Smooth muscle cell (in vitro differentiated cells): ENCODE results near the gene RAD51B. TPM values are rescaled to one million over a fixed set of nuclear protein-coding genes. Genes with fewer than 3 reads are reported as not detected.

ENCODE experiments used
- DNase-seq: peaks from one replicate; lab custom pipeline; 2025; ENCODE audit not compliant: unreplicated experiment; lab: John Stamatoyannopoulos, UW
- H2AFZ ChIP-seq: fragments of 200-600 bp; sonication (generic); 2 replicates; pipeline ENCODE4 v1.6.0; 2016; ENCODE audit warnings: antibody characterized with exemption, low read depth, mild to moderate bottlenecking
- H3F3A ChIP-seq: fragments of 200-600 bp; sonication (generic); 2 replicates; pipeline ENCODE4 v1.6.0; 2017; ENCODE audit warnings: antibody characterized with exemption, low read depth
- H3K27ac ChIP-seq: fragments of 200-600 bp; sonication (generic); 2 replicates; pipeline ENCODE4 v1.5.1; 2016; ENCODE audit warnings: low read depth, mild to moderate bottlenecking
- H3K27me3 ChIP-seq: fragments of 200-600 bp; sonication (generic); 2 replicates; pipeline ENCODE4 v1.6.1; 2016; ENCODE audit warnings: low read depth, mild to moderate bottlenecking
- H3K36me3 ChIP-seq: fragments of 200-600 bp; sonication (generic); 2 replicates; pipeline ENCODE4 v1.5.1; 2016; ENCODE audit warnings: low read depth
- H3K4me1 ChIP-seq: fragments of 200-600 bp; sonication (generic); 2 replicates; pipeline ENCODE4 v1.5.1; 2016; ENCODE audit warnings: low read depth
- H3K4me2 ChIP-seq: fragments of 200-600 bp; sonication (generic); 2 replicates; pipeline ENCODE4 v1.6.0; 2016; ENCODE audit warnings: mild to moderate bottlenecking
- H3K4me3 ChIP-seq: fragments of 200-600 bp; sonication (generic); 2 replicates; pipeline ENCODE4 v1.5.1; 2016; ENCODE audit warnings: mild to moderate bottlenecking
- H3K79me2 ChIP-seq: fragments of 200-600 bp; sonication (generic); 2 replicates; pipeline ENCODE4 v1.6.0; 2016; ENCODE audit warnings: low read depth, mild to moderate bottlenecking
- H3K9ac ChIP-seq: fragments of 200-600 bp; sonication (generic); 2 replicates; pipeline ENCODE4 v1.6.0; 2016; ENCODE audit warnings: low read depth
- H3K9me3 ChIP-seq: fragments of 200-600 bp; sonication (generic); replicated peaks from 2 replicates; pipeline ENCODE4 v1.5.1; 2016; ENCODE audit warnings: low read depth
- H4K20me1 ChIP-seq: fragments of 200-600 bp; sonication (generic); 2 replicates; pipeline ENCODE4 v1.6.0; 2016; ENCODE audit warnings: low read depth
- WGBS: methylation state at CpG from one replicate; pipeline ENCODE4 v1.1.7; 2016; ENCODE audit warnings: low lambda C conversion rate; 5-methylcytosine and 5-hydroxymethylcytosine counted together
- polyA plus RNA-seq: library from polyadenylated mRNA; unstranded; fragments of >200 nt; fragmentation: Nextera tagmentation; extraction: Ambion mirVana; gene quantifications from 2 replicates; pipeline ENCODE4 v1.2.1, GENCODE V29; 2016
- total RNA-seq: library from RNA; depleted of rRNA; stranded (reverse); fragments of >200 nt; gene quantifications from 2 replicates; pipeline ENCODE4 v1.2.3, GENCODE V29; 2014
- TF ChIP-seq, protein P1 (sequence below): fragments of 200-600 bp; sonication (generic); IDR thresholded peaks from 2 replicates; pipeline ENCODE4 v1.5.1; 2017; ENCODE audit warnings: borderline replicate concordance, mild to moderate bottlenecking, antibody characterized with exemption; ENCODE audit not compliant: insufficient read depth, poor library complexity, severe bottlenecking

The RAD51B gene
- total and polyA plus RNA-seq, 2 experiments from 2014 or later: 4.6 to 5.3 TPM

DNA sequence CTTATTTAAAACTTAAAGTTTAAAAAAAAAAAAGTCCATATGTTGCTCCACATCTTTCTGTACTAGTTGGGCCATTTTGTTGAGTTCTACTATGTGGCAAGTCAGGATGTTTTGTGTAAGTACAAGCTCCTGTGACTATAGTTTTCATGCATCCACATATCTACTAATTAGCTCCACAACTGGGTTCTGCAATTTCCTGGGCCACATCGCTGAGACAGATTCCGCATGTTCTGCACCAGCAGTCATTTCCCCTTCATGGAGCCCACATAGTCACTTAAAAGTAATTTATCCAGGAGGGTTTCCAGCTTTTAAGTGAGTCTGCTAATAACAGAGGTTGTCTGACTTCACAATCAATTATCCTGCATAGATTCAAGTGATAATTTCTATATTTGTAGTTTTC is 511.8 kb downstream of the RAD51B start:
- TF ChIP-seq, protein P1, sequence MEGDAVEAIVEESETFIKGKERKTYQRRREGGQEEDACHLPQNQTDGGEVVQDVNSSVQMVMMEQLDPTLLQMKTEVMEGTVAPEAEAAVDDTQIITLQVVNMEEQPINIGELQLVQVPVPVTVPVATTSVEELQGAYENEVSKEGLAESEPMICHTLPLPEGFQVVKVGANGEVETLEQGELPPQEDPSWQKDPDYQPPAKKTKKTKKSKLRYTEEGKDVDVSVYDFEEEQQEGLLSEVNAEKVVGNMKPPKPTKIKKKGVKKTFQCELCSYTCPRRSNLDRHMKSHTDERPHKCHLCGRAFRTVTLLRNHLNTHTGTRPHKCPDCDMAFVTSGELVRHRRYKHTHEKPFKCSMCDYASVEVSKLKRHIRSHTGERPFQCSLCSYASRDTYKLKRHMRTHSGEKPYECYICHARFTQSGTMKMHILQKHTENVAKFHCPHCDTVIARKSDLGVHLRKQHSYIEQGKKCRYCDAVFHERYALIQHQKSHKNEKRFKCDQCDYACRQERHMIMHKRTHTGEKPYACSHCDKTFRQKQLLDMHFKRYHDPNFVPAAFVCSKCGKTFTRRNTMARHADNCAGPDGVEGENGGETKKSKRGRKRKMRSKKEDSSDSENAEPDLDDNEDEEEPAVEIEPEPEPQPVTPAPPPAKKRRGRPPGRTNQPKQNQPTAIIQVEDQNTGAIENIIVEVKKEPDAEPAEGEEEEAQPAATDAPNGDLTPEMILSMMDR: no peak
- no peaks in the 10 kb centered on the region for H3K79me2 ChIP-seq
- peaks cover 19% of the 10 kb centered on the region for H3K4me1 ChIP-seq
- no peak overlapping the region for H3K4me2 ChIP-seq
- peaks cover 6% of the 10 kb centered on the region for H3F3A ChIP-seq
- no peak overlapping the region for H3K27ac ChIP-seq
- no peak overlapping the region for H3K4me3 ChIP-seq
- H3K9ac ChIP-seq: no peak overlapping the region
- no peaks in the 10 kb centered on the region for H3K9me3 ChIP-seq
- no peaks in the 10 kb centered on the region for H4K20me1 ChIP-seq
- no peaks in the 10 kb centered on the region for H3K27me3 ChIP-seq
- no peak overlapping the region for H2AFZ ChIP-seq
- no peaks in the 10 kb centered on the region for H3K36me3 ChIP-seq
- no peak for DNase-seq
- WGBS: 64% methylated on average over 2 of the region's 2 CpGs

DNA sequence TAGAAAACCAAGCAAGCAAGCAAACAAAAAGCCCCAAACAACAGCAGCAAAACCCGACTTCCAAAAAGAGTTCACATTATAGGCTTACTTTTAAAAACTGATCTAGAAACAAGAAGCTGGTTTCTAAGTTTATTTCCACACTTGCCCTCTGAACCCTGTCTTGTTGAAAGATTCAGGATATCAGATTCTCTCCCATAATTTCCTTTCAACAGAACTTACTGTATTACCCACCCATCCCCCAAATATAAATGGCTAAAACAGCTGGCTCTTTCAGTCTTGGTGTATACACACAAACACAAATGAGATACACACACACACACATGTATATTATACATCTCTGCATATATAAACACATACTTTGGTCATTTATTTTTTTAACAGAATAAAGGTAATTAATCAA is 512.4 kb downstream of the RAD51B start:
- TF ChIP-seq, protein P1: no peak
- no peak overlapping the region for H3K4me2 ChIP-seq
- H3K36me3 ChIP-seq: no peaks in the 10 kb centered on the region
- H3K27ac ChIP-seq: no peak overlapping the region
- DNase-seq: no peak
- no peak overlapping the region for H3K9ac ChIP-seq
- no peak overlapping the region for H2AFZ ChIP-seq
- H3K79me2 ChIP-seq: no peaks in the 10 kb centered on the region
- no peaks in the 10 kb centered on the region for H3K27me3 ChIP-seq
- peaks cover 6% of the 10 kb centered on the region for H3F3A ChIP-seq
- WGBS: 91% methylated on average over 1 of the region's 1 CpG
- no peaks in the 10 kb centered on the region for H3K9me3 ChIP-seq
- H3K4me1 ChIP-seq: peaks cover 24% of the 10 kb centered on the region
- no peak overlapping the region for H3K4me3 ChIP-seq
- no peaks in the 10 kb centered on the region for H4K20me1 ChIP-seq

DNA sequence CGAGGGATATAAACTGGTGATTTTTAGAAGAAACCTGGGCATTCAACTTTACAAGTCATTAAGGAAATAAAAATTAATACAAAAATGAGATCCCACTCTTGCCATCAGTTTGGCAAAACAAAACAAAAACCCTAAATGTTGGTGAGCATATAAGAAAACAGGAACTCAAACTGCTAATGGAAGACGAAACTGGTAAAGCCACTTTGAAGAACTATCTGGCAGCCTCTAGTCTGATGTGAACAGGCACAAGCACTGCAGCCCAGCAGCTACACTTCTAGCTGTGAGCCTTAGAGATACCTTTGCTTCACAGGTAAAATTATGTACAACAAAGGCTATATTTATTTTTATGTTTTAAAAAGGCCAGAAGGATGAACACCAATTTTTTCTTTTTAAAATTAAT is 513.7 kb downstream of the RAD51B start:
- no peak overlapping the region for H3K9ac ChIP-seq
- no peaks in the 10 kb centered on the region for H3K79me2 ChIP-seq
- H3K27me3 ChIP-seq: no peaks in the 10 kb centered on the region
- H3K27ac ChIP-seq: no peak overlapping the region
- no peak overlapping the region for H3K4me2 ChIP-seq
- no peak overlapping the region for H2AFZ ChIP-seq
- H3F3A ChIP-seq: peaks cover 6% of the 10 kb centered on the region
- H3K36me3 ChIP-seq: no peaks in the 10 kb centered on the region
- no peaks in the 10 kb centered on the region for H4K20me1 ChIP-seq
- 91% methylated on average over 2 of the region's 2 CpGs for WGBS
- TF ChIP-seq, protein P1: no peak
- no peak overlapping the region for H3K4me3 ChIP-seq
- DNase-seq: no peak
- no peaks in the 10 kb centered on the region for H3K9me3 ChIP-seq
- peaks cover 29% of the 10 kb centered on the region for H3K4me1 ChIP-seq

DNA sequence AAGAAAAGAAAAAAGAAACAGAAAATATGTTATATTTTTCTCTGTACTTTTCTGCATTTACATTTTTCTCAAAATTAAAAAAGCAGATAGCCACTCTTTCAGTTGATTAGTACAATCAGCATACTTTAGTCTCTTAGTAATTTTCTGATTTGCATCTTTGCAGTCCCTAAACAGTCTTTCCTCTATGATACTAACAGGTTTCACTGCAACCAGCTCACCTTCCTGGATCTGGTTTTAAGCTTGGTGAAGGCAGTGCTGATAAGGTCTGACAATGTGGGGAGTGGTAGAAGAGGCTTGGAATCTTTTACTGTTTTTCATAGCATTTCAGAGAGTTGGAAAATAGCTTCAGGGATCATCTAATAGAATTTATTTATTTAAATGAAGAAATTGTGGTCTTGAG is 515.7 kb downstream of the RAD51B start:
- H4K20me1 ChIP-seq: no peaks in the 10 kb centered on the region
- no peak overlapping the region for H3K27ac ChIP-seq
- H3K4me2 ChIP-seq: no peak overlapping the region
- peaks cover 29% of the 10 kb centered on the region for H3K4me1 ChIP-seq
- no peak overlapping the region for H3K9ac ChIP-seq
- TF ChIP-seq, protein P1: no peak
- no peaks in the 10 kb centered on the region for H3K27me3 ChIP-seq
- no peak overlapping the region for H3K4me3 ChIP-seq
- no peaks in the 10 kb centered on the region for H3K9me3 ChIP-seq
- no peak overlapping the region for H2AFZ ChIP-seq
- DNase-seq: no peak
- H3K79me2 ChIP-seq: no peaks in the 10 kb centered on the region
- H3K36me3 ChIP-seq: no peaks in the 10 kb centered on the region
- H3F3A ChIP-seq: peaks cover 6% of the 10 kb centered on the region
